Thymus (tissue), 11 donors: ENCODE results near the gene SPZ1. TPM values are rescaled to one million over a fixed set of nuclear protein-coding genes. Genes with fewer than 3 reads are reported as not detected.
"Not testable (repeated sequence)": the region's sequence is repeated elsewhere in the genome, so short reads cannot be mapped to it uniquely, and the experiment has no call there.

Experiments
- DNase-seq, 9 donors: peaks; one replicate each; pipeline ENCODE4 v3.0.0-alpha.2; 2013; ENCODE audit warnings: low spot score in 9 of 9, low read depth in 6 of 9, missing footprints in 1 of 9
- H3K27ac ChIP-seq, 2 donors: one replicate each; pipeline ENCODE4 v1.5.1; 2013; ENCODE audit warnings: control low read depth in 1 of 2, low read depth in 1 of 2, low read length in 1 of 2, mild to moderate bottlenecking in 1 of 2, moderate library complexity in 1 of 2
- H3K27me3 ChIP-seq, 2 donors: one replicate each; pipeline ENCODE4 v1.5.1; 2013; ENCODE audit warnings: low read length in 1 of 2; ENCODE audit not compliant: control insufficient read depth in 2 of 2, insufficient read depth in 1 of 2
- H3K36me3 ChIP-seq, 2 donors: one replicate each; pipeline ENCODE4 v1.5.1; 2013; ENCODE audit warnings: low read length in 1 of 2, mild to moderate bottlenecking in 1 of 2, moderate library complexity in 1 of 2; ENCODE audit not compliant: control insufficient read depth in 2 of 2, insufficient read depth in 2 of 2
- H3K4me1 ChIP-seq, 2 donors: one replicate each; pipeline ENCODE4 v1.5.1; 2013; ENCODE audit warnings: low read length in 2 of 2; ENCODE audit not compliant: control insufficient read depth in 2 of 2, insufficient read depth in 2 of 2
- H3K4me3 ChIP-seq, 2 donors: one replicate each; pipeline ENCODE4 v1.5.1; 2013; ENCODE audit warnings: low read length in 2 of 2, control low read depth in 1 of 2, mild to moderate bottlenecking in 1 of 2
- H3K9me3 ChIP-seq, 2 donors: one replicate each; pipeline ENCODE4 v1.5.1; 2013; ENCODE audit warnings: low read length in 1 of 2, mild to moderate bottlenecking in 1 of 2; ENCODE audit not compliant: control insufficient read depth in 2 of 2, insufficient read depth in 1 of 2
- WGBS: extraction: QIAGEN DNeasy Blood & Tissue Kit; methylation state at CpG from one replicate; pipeline ENCODE4 v1.1.7; 2013; 5-methylcytosine and 5-hydroxymethylcytosine counted together
- polyA plus RNA-seq: library from polyadenylated mRNA; stranded (reverse); fragments of 200-250 nt; gene quantifications from one replicate; pipeline ENCODE4 v1.2.3, GENCODE V29; 2013
- total RNA-seq: library from RNA; stranded (reverse); fragments of 120-200 nt; gene quantifications from one replicate; pipeline ENCODE4 v1.2.4, GENCODE V29; 2013
- donor health status: healthy.

SPZ1 gene
- total and polyA plus RNA-seq, 2 donors, result not detected

DNA sequence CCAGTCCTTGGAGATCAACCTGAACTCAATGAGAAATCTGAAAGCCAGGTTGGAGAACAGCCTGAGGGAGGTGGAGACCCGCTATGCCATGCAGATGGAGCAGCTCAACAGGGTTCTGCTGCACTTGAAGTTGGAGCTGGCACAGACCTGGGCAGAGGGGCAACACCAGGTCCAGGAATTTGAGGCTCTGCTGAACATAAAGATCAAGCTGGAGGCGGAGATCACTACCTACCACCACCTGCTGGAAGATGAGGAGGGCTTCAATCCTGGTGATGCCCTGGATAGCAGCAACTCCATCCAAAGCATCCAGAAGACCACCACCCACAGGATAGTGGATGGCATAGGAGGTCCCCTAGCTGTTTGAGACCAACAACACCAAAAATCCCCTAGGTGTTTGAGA, 30.5 kb upstream of the SPZ1 start:
- Histone ChIP-seq H3K9me3 (no peaks in the 10 kb centered on the region), H3K36me3 (no peaks in the 10 kb centered on the region), H3K4me1 (peaks cover 3 to 6% of the 10 kb centered on the region in 2 donors), H3K27ac (no peak overlapping the region), H3K27me3 (no peaks in the 10 kb centered on the region), H3K4me3 (no peak overlapping the region)
- DNase-seq, result no peak
- WGBS, result 99% methylated on average over 2 of the region's 2 CpGs

DNA sequence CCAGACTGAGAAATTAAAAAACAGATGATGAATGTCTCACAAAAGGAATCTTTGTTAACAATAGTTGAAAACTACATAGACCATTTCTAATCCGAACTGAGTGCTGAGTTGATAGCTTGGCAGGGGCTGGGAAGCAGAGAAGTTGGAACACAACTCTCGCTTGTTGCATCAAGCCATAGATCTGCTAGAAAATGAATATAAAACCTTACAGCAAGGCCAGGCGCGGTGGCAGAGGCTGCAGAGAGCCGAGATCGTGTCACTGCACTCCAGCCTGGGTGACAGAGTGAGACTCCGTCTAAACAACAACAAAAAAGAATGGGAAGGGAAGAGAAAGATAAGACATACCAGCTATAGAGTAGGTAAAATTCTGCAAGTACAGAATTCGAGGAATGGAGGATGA, 28.0 kb upstream of the SPZ1 start:
- H3K4me3 ChIP-seq, result no peak overlapping the region
- H3K27me3 ChIP-seq, result no peaks in the 10 kb centered on the region
- no peak for DNase-seq
- H3K4me1 ChIP-seq, result no peaks in the 10 kb centered on the region
- no peaks in the 10 kb centered on the region for H3K36me3 ChIP-seq
- H3K9me3 ChIP-seq, result no peaks in the 10 kb centered on the region
- H3K27ac ChIP-seq, result no peak overlapping the region
- 97% methylated on average over 8 of the region's 8 CpGs for WGBS

GRCh38 chr5:80296121-80296520, 23.7 kb upstream of the SPZ1 start:
- Histone ChIP-seq H3K36me3 (no peaks in the 10 kb centered on the region), H3K27me3 (no peaks in the 10 kb centered on the region), H3K9me3 (no peaks in the 10 kb centered on the region), H3K4me1 (no peaks in the 10 kb centered on the region), H3K27ac (no peak overlapping the region), H3K4me3 (no peak overlapping the region)
- 87% methylated on average over 6 of the region's 6 CpGs for WGBS
- no peak for DNase-seq

DNA sequence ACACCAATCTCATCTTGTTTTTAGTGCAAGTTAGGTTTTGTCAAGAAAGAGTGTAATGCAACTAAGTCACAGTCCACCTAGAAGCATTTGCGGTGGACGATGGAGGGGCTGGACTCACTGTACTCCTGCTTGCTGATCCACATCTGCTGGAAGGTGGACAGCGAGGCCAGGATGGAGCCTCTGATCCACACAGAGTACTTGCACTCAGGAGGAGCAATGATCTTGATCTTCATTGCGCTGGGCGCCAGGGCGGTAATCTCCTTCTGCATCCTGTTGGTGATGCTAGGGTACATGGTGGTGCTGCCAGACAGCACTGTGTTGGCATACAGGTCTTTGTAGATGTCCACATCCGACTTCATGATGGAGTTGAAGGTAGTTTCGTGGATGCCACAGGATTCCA, 20.2 kb upstream of the SPZ1 start:
- no peaks in the 10 kb centered on the region for H3K9me3 ChIP-seq
- DNase-seq, result no peak
- no peaks in the 10 kb centered on the region for H3K36me3 ChIP-seq
- 98% methylated on average over 8 of the region's 8 CpGs for WGBS
- H3K4me1 ChIP-seq, result no peaks in the 10 kb centered on the region
- no peak overlapping the region for H3K4me3 ChIP-seq
- H3K27ac ChIP-seq, result no peak overlapping the region
- no peaks in the 10 kb centered on the region for H3K27me3 ChIP-seq

GRCh38 chr5:80300125-80300524, 19.7 kb upstream of the SPZ1 start:
- WGBS, result 85% methylated on average over 8 of the region's 8 CpGs
- no peak for DNase-seq
- H3K4me3 ChIP-seq, result no peak overlapping the region
- no peak overlapping the region for H3K27ac ChIP-seq
- H3K9me3 ChIP-seq, result no peaks in the 10 kb centered on the region
- H3K4me1 ChIP-seq, result no peaks in the 10 kb centered on the region
- H3K36me3 ChIP-seq, result no peaks in the 10 kb centered on the region
- H3K27me3 ChIP-seq, result no peaks in the 10 kb centered on the region

- not testable (repeated sequence) for H3K27me3 ChIP-seq, DNase-seq
- WGBS, result 98% methylated on average over 20 of the region's 27 CpGs
These were observed 19.0 kb upstream of the SPZ1 start for GRCh38 chr5:80300796-80301195.

GRCh38 chr5:80301342-80301741, 18.5 kb upstream of the SPZ1 start:
- H3K27me3 ChIP-seq, H3K9me3 ChIP-seq: not testable (repeated sequence)
- WGBS, result 98% methylated on average over 20 of the region's 34 CpGs

More at GRCh38 chr5:80300796-80301195, 19.0 kb upstream of the SPZ1 start:
- not testable (repeated sequence) for H3K9me3 ChIP-seq, H3K36me3 ChIP-seq, H3K4me1 ChIP-seq, H3K4me3 ChIP-seq, H3K27ac ChIP-seq

GRCh38 chr5:80302636-80303035, 17.2 kb upstream of the SPZ1 start:
- Histone ChIP-seq H3K27me3 (no peaks in the 10 kb centered on the region), H3K9me3 (no peaks in the 10 kb centered on the region), H3K27ac (no peak overlapping the region), H3K36me3 (no peaks in the 10 kb centered on the region), H3K4me3 (no peak overlapping the region), H3K4me1 (no peaks in the 10 kb centered on the region)
- WGBS, result 96% methylated on average over 11 of the region's 11 CpGs
- DNase-seq, result no peak

More at GRCh38 chr5:80301342-80301741, 18.5 kb upstream of the SPZ1 start:
- not testable (repeated sequence) for DNase-seq, H3K4me1 ChIP-seq, H3K36me3 ChIP-seq, H3K27ac ChIP-seq, H3K4me3 ChIP-seq

- Histone ChIP-seq H3K27me3 (no peaks in the 10 kb centered on the region), H3K27ac (no peak overlapping the region), H3K9me3 (peaks cover 0 to 6% of the 10 kb centered on the region in 2 donors), H3K4me3 (no peak overlapping the region), H3K4me1 (no peaks in the 10 kb centered on the region), H3K36me3 (no peaks in the 10 kb centered on the region)
- WGBS, result 85% methylated on average over 11 of the region's 11 CpGs
- no peak for DNase-seq
These were observed 11.3 kb upstream of the SPZ1 start for GRCh38 chr5:80308526-80308925.
